SK-N-SH (cell line): ENCODE results near the gene SYNJ2. TPM values are rescaled to one million over a fixed set of nuclear protein-coding genes. Genes with fewer than 3 reads are reported as not detected.

Source experiments
- CTCF ChIA-PET: fragments of 300-600, 350-600 bp; formaldehyde crosslinking; extraction: SDS; loops from one replicate; lab custom pipeline; 2021; lab: Yijun Ruan, JAX
- POLR2A ChIA-PET: fragments of 350-600 bp; sonication (Branson Sonifier 250); formaldehyde crosslinking; extraction: SDS; loops from one replicate; lab custom pipeline; 2020; ENCODE audit warnings: antibody characterized with exemption, inconsistent platforms; lab: Yijun Ruan, JAX
- DNase-seq: peaks from one replicate; pipeline ENCODE4 v3.0.0; 2012
- H2AFZ ChIP-seq: fragments of 200-600 bp; sonication (generic); 2 replicates; pipeline ENCODE4 v1.8.1; 2016; ENCODE audit warnings: antibody characterized with exemption, mild to moderate bottlenecking, low read depth
- H3F3A ChIP-seq: fragments of 200-600 bp; sonication (generic); replicated peaks from 2 replicates; pipeline ENCODE3; 2016; ENCODE audit warnings: antibody characterized with exemption, mild to moderate bottlenecking; ENCODE audit not compliant: insufficient read depth
- H3K27ac ChIP-seq, 2 experiments: fragments of 200-500 bp in 1 of 2; fragments of 200-600 bp in 1 of 2; sonication (Bioruptor generic) in 1 of 2; sonication (generic), shearing (Covaris generic) in 1 of 2; 2 replicates each; pipeline versions ENCODE4 v1.5.1 to v1.6.1; 2014 to 2016; ENCODE audit warnings: low read depth in 2 of 2, inconsistent platforms in 1 of 2, low read length in 1 of 2, mild to moderate bottlenecking in 1 of 2, mixed read lengths in 1 of 2
- H3K27me3 ChIP-seq: fragments of 200-600 bp; sonication (generic), shearing (Covaris generic); 2 replicates; pipeline ENCODE4 v1.6.1; 2016; ENCODE audit warnings: mixed run types; ENCODE audit not compliant: insufficient read depth
- H3K36me3 ChIP-seq, 2 experiments: fragments of 200-500 bp in 1 of 2; fragments of 200-600 bp in 1 of 2; sonication (Bioruptor generic) in 1 of 2; sonication (generic) in 1 of 2; replicated peaks in 1 of 2; 2 replicates each; pipeline versions ENCODE3 to v1.5.1; 2014 to 2016; ENCODE audit warnings: low read length in 1 of 2, mild to moderate bottlenecking in 1 of 2; ENCODE audit not compliant: insufficient read depth in 2 of 2, control insufficient read depth in 1 of 2
- H3K4me1 ChIP-seq, 2 experiments: fragments of 200-500 bp in 1 of 2; fragments of 200-600 bp in 1 of 2; sonication (Bioruptor generic) in 1 of 2; sonication (generic), shearing (Covaris generic) in 1 of 2; 2 replicates each; pipeline versions ENCODE4 v1.5.1 to v1.6.1; 2014 to 2016; ENCODE audit warnings: low read depth in 1 of 2, low read length in 1 of 2, mixed run types in 1 of 2; ENCODE audit not compliant: insufficient read depth in 2 of 2, control insufficient read depth in 1 of 2
- H3K4me2 ChIP-seq: fragments of 200-600 bp; sonication (generic), shearing (Covaris generic); 2 replicates; pipeline ENCODE4 v1.6.1; 2017; ENCODE audit warnings: mixed run types
- H3K4me3 ChIP-seq, 2 experiments: fragments of 200-500 bp in 1 of 2; fragments of 200-600 bp in 1 of 2; sonication (Bioruptor generic) in 1 of 2; sonication (generic), shearing (Covaris generic) in 1 of 2; 2 replicates each; pipeline versions ENCODE4 v1.5.1 to v1.8.1; 2014 to 2016; ENCODE audit warnings: low read depth in 2 of 2, inconsistent platforms in 1 of 2, low read length in 1 of 2, mild to moderate bottlenecking in 1 of 2, mixed read lengths in 1 of 2, moderate library complexity in 1 of 2
- H3K79me2 ChIP-seq: fragments of 200-600 bp; sonication (generic); 2 replicates; pipeline ENCODE4 v1.8.1; 2017; ENCODE audit warnings: mild to moderate bottlenecking; ENCODE audit not compliant: insufficient read depth
- H3K9ac ChIP-seq: fragments of 200-600 bp; sonication (generic); 2 replicates; pipeline ENCODE4 v1.6.1; 2017; ENCODE audit warnings: mixed run types
- H3K9me2 ChIP-seq: fragments of 200-600 bp; sonication (generic); 2 replicates; pipeline ENCODE4 v1.6.1; 2017; ENCODE audit warnings: mixed run types
- H3K9me3 ChIP-seq: fragments of 200-600 bp; sonication (generic); 2 replicates; pipeline ENCODE4 v1.6.1; 2017; ENCODE audit warnings: mixed run types, mild to moderate bottlenecking, moderate library complexity
- H4K20me1 ChIP-seq: fragments of 200-600 bp; sonication (generic); 2 replicates; pipeline ENCODE4 v1.6.1; 2017; ENCODE audit warnings: mild to moderate bottlenecking, mixed run types; ENCODE audit not compliant: insufficient read depth
- EP300 ChIP-seq, 2 experiments: IDR thresholded peaks; 2 replicates each; pipeline versions ENCODE4 v1.4.0 to v1.6.1; 2012; ENCODE audit warnings: borderline replicate concordance in 1 of 2, low read depth in 1 of 2, low read length in 1 of 2
- FOSL2 ChIP-seq: IDR thresholded peaks from 2 replicates; pipeline ENCODE4 v1.4.0; 2012; ENCODE audit warnings: low read depth, mild to moderate bottlenecking, moderate library complexity, borderline replicate concordance
- GABPA ChIP-seq: IDR thresholded peaks from 2 replicates; pipeline ENCODE4 v1.4.0; 2012; ENCODE audit warnings: low read depth, mild to moderate bottlenecking
- GATA2 ChIP-seq: sonication (generic); formaldehyde crosslinking; IDR thresholded peaks from 2 replicates; pipeline ENCODE4 v1.5.0; 2020; ENCODE audit warnings: mild to moderate bottlenecking, missing genetic modification reagents
- JUND ChIP-seq: IDR thresholded peaks from 2 replicates; pipeline ENCODE4 v1.4.0; 2012
- MAX ChIP-seq: IDR thresholded peaks from 2 replicates; pipeline ENCODE4 v1.4.0; 2012; ENCODE audit warnings: low read depth
- MEF2A ChIP-seq: IDR thresholded peaks from 2 replicates; pipeline ENCODE4 v1.4.0; 2012; ENCODE audit warnings: low read depth, borderline replicate concordance
- NRF1 ChIP-seq: IDR thresholded peaks from 2 replicates; pipeline ENCODE4 v1.6.1; 2012; ENCODE audit warnings: low read depth, mild to moderate bottlenecking, low read length
- RAD21 ChIP-seq: IDR thresholded peaks from 2 replicates; pipeline ENCODE4 v1.6.1; 2012; ENCODE audit warnings: mild to moderate bottlenecking, low read length
- RFX5 ChIP-seq: IDR thresholded peaks from 2 replicates; pipeline ENCODE4 v1.6.1; 2012; ENCODE audit warnings: mild to moderate bottlenecking, improper control_type of control experiment, low read length
- SIN3A ChIP-seq: IDR thresholded peaks from 2 replicates; pipeline ENCODE4 v1.6.1; 2012; ENCODE audit warnings: low read depth, mild to moderate bottlenecking, low read length, moderate library complexity, borderline replicate concordance
- SMC3 ChIP-seq: IDR thresholded peaks from 2 replicates; pipeline ENCODE4 v1.6.1; 2012; ENCODE audit warnings: low read depth, low read length, improper control_type of control experiment
- TCF12 ChIP-seq: IDR thresholded peaks from 2 replicates; pipeline ENCODE4 v1.4.0; 2012
- WGBS: methylation state at CpG from one replicate; pipeline ENCODE4 v1.1.6; 2017; ENCODE audit warnings: low lambda C conversion rate; 5-methylcytosine and 5-hydroxymethylcytosine counted together
- polyA plus RNA-seq, 3 experiments: library from polyadenylated mRNA; depleted of rRNA; stranded (reverse); fragments of >200 nt; gene quantifications; 2 replicates each; pipeline ENCODE4 v1.2.3, GENCODE V29; 2012

The SYNJ2 gene
- polyA plus RNA-seq, 1 of the 3 experiments (the other 2 are of a cell fraction), result 40.0 TPM

GRCh38 chr6:158037771-158038170 is 56.1 kb downstream of the SYNJ2 start:
- no peaks in the 10 kb centered on the region for H3K9me2 ChIP-seq
- H3K79me2 ChIP-seq, result peaks cover 74% of the 10 kb centered on the region
- H2AFZ ChIP-seq, result no peak overlapping the region
- POLR2A ChIA-PET, result no interaction called here
- CTCF ChIA-PET, result no interaction called here
- H3K4me1 ChIP-seq, result peaks cover 35 to 42% of the 10 kb centered on the region in 2 experiments
- no peak overlapping the region for H3K9ac ChIP-seq
- peaks cover 3 to 42% of the 10 kb centered on the region in 2 experiments for H3K36me3 ChIP-seq
- WGBS, result 93% methylated on average over 10 of the region's 10 CpGs
- peaks cover 46% of the 10 kb centered on the region for H3F3A ChIP-seq
- H3K27me3 ChIP-seq, result no peaks in the 10 kb centered on the region
- DNase-seq, result no peak
- H4K20me1 ChIP-seq, result no peaks in the 10 kb centered on the region
- H3K9me3 ChIP-seq, result no peaks in the 10 kb centered on the region
- peak overlapping the region in 1 of 2 experiments; percentile 99; a peak in 2 of 4 replicates for H3K27ac ChIP-seq
- no peak overlapping the region for H3K4me3 ChIP-seq
- TF ChIP-seq MEF2A (no peak), GATA2 (no peak)
- H3K4me2 ChIP-seq, result no peak overlapping the region

GRCh38 chr6:158038291-158039177 is 56.9 kb downstream of the SYNJ2 start:
- ChIA-PET CTCF (interaction anchor here (0.8 kb wide), 1 partner anchor 16 kb away, joined by 3 read pairs; no protein-coding TSS in a partner anchor), POLR2A (no interaction called here)
- H3K27ac ChIP-seq, result peak overlapping the region in 1 of 2 experiments; percentile 99; a peak in 2 of 4 replicates
- H3F3A ChIP-seq, result peaks cover 49% of the 10 kb centered on the region
- TF ChIP-seq SMC3 (no peak), NRF1 (no peak), RFX5 (no peak), SIN3A (no peak), RAD21 (no peak), GABPA (no peak), TCF12 (no peak), EP300 (IDR thresholded peaks at IDR 0.05; ENCODE audit: borderline replicate concordance in 1 of 2, low read depth in 1 of 2, low read length in 1 of 2) (no peak)
- H3K79me2 ChIP-seq, result peaks cover 74% of the 10 kb centered on the region
- WGBS, result 92% methylated on average over 16 of the region's 21 CpGs
- no peak overlapping the region for H2AFZ ChIP-seq
- H3K9me3 ChIP-seq, result no peaks in the 10 kb centered on the region
- H3K4me1 ChIP-seq, result peaks cover 39 to 49% of the 10 kb centered on the region in 2 experiments
- H3K9me2 ChIP-seq, result no peaks in the 10 kb centered on the region
- peak overlapping the region; percentile 35; the same call in 1 of the 2 replicates for H3K9ac ChIP-seq
- H3K4me2 ChIP-seq, result peak overlapping the region; percentile 43; the same call in 1 of the 2 replicates
- no peak overlapping the region for H3K4me3 ChIP-seq
- no peaks in the 10 kb centered on the region for H4K20me1 ChIP-seq
- H3K27me3 ChIP-seq, result no peaks in the 10 kb centered on the region
- peaks cover 2 to 42% of the 10 kb centered on the region in 2 experiments for H3K36me3 ChIP-seq
- DNase-seq, result no peak

GRCh38 chr6:158039178-158039557 is 57.5 kb downstream of the SYNJ2 start:
- WGBS, result 64% methylated on average over 7 of the region's 9 CpGs
- TF ChIP-seq MAX, result no peak
- peak; percentile 36; the same call in 1 of the 2 replicates for TF ChIP-seq FOSL2
- peak; percentile 52 for TF ChIP-seq TCF12
- TF ChIP-seq JUND, result peak; percentile 10; the same call in 1 of the 2 replicates
- Histone ChIP-seq H3K27ac (peak overlapping the region in 1 of 2 experiments; percentile 99; a peak in 2 of 4 replicates), H3K79me2 (peaks cover 74% of the 10 kb centered on the region), H4K20me1 (no peaks in the 10 kb centered on the region), H3K9me3 (no peaks in the 10 kb centered on the region), H3K36me3 (peaks cover 3 to 39% of the 10 kb centered on the region in 2 experiments), H3K27me3 (no peaks in the 10 kb centered on the region), H3K4me2 (peak overlapping the region; percentile 43; the same call in 1 of the 2 replicates), H2AFZ (no peak overlapping the region), H3K4me1 (peaks cover 39 to 49% of the 10 kb centered on the region in 2 experiments), H3K9me2 (no peaks in the 10 kb centered on the region), H3F3A (peaks cover 49% of the 10 kb centered on the region), H3K9ac (peak overlapping the region; percentile 35; the same call in 1 of the 2 replicates), H3K4me3 (no peak overlapping the region)
- ChIA-PET POLR2A (no interaction called here), CTCF (interaction anchor here (0.8 kb wide), 1 partner anchor 17 kb away, joined by 3 read pairs; no protein-coding TSS in a partner anchor)
- no peak for DNase-seq
